ENCODE data around the gene GDI1.

Gene GDI1

DNA sequence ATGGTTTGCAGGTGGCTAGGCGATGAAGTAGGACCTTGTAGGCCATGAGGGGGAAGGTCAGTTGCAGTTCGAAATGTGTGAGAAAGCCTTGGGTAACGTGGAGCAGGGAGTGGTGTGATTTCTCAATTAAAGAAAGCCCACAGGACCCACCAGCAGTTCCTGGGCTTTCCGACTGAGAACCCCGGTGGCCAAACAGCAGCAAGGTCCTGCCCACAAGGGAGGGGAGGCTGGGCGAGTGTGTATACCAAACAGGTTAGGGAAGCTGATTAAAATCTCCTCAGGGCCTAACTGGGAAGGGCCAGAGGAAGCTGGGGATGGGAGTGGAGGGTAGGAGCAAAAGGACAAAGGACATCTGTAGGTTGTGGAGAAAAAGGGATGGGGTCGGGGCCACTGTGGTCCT, 6.0 kb upstream of the GDI1 start (continued):
- TF ChIP-seq ZFP30 (CRISPR knock-in tag; IDR thresholded peaks at IDR 0.05): no peak

GRCh38 chrX:154431341-154431740, 5.6 kb upstream of the GDI1 start:
- no peak for ATAC-seq
- no peak for TF ChIP-seq BACH2 (CRISPR knock-in tag; IDR thresholded peaks at IDR 0.05; ENCODE audit: borderline replicate concordance)
- TF ChIP-seq TOX (CRISPR knock-in tag; IDR thresholded peaks at IDR 0.05; ENCODE audit: borderline replicate concordance): no peak
- TF ChIP-seq ZFP3 (CRISPR knock-in tag; IDR thresholded peaks at IDR 0.05): no peak

- ATAC-seq: no peak
- TF ChIP-seq ISL1 (CRISPR knock-in tag; IDR thresholded peaks at IDR 0.05) (no peak), TSHZ2 (CRISPR knock-in tag; IDR thresholded peaks at IDR 0.05) (no peak), PPARA (CRISPR knock-in tag; IDR thresholded peaks at IDR 0.05; ENCODE audit: borderline replicate concordance) (no peak), ZNF8 (CRISPR knock-in tag; IDR thresholded peaks at IDR 0.05) (no peak), ZNF70 (CRISPR knock-in tag; IDR thresholded peaks at IDR 0.05) (no peak), ZNF565 (CRISPR knock-in tag; conservative IDR thresholded peaks at IDR 0.05; ENCODE audit: low read depth) (no peak), ZC3H10 (CRISPR knock-in tag; IDR thresholded peaks at IDR 0.05) (no peak), TCF4 (CRISPR knock-in tag; IDR thresholded peaks at IDR 0.05; ENCODE audit: borderline replicate concordance) (no peak), CSRNP3 (CRISPR knock-in tag; IDR thresholded peaks at IDR 0.05) (no peak), BACH2 (CRISPR knock-in tag; IDR thresholded peaks at IDR 0.05; ENCODE audit: borderline replicate concordance) (no peak), SNAI2 (CRISPR knock-in tag; IDR thresholded peaks at IDR 0.05) (no peak)
- TF ChIP-seq, protein P1, sequence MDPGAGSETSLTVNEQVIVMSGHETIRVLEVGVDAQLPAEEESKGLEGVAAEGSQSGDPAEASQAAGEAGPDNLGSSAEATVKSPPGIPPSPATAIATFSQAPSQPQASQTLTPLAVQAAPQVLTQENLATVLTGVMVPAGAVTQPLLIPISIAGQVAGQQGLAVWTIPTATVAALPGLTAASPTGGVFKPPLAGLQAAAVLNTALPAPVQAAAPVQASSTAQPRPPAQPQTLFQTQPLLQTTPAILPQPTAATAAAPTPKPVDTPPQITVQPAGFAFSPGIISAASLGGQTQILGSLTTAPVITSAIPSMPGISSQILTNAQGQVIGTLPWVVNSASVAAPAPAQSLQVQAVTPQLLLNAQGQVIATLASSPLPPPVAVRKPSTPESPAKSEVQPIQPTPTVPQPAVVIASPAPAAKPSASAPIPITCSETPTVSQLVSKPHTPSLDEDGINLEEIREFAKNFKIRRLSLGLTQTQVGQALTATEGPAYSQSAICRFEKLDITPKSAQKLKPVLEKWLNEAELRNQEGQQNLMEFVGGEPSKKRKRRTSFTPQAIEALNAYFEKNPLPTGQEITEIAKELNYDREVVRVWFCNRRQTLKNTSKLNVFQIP (CRISPR knock-in tag; IDR thresholded peaks at IDR 0.05; ENCODE audit: borderline replicate concordance, low read depth): no peak
Observed at GRCh38 chrX:154432210-154432609, 4.7 kb upstream of the GDI1 start.

DNA sequence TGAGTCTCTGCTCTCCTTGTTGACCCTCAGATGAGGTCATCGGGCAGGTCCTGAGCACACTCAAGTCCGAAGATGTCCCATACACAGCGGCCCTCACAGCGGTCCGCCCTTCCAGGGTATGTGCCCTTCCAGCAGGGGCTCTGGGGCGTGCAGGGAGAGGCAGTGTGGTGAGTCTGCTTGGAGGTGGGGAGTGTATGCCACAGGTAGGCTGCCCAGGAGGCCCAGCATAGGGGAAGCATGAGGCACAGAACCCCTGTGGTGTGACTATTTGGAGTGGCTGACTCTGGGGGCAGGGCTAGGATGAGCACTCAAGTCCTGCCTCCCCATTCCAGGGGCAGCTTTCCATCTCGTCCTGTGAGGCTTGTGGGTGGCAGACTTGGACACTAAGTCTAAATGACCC, 3.3 kb upstream of the GDI1 start:
- ATAC-seq: no peak
- no peak for TF ChIP-seq TOX (CRISPR knock-in tag; IDR thresholded peaks at IDR 0.05; ENCODE audit: borderline replicate concordance)
- no peak for TF ChIP-seq ESRRG (CRISPR knock-in tag; IDR thresholded peaks at IDR 0.05)
- TF ChIP-seq ISL1 (CRISPR knock-in tag; IDR thresholded peaks at IDR 0.05): no peak
- TF ChIP-seq, protein P2, sequence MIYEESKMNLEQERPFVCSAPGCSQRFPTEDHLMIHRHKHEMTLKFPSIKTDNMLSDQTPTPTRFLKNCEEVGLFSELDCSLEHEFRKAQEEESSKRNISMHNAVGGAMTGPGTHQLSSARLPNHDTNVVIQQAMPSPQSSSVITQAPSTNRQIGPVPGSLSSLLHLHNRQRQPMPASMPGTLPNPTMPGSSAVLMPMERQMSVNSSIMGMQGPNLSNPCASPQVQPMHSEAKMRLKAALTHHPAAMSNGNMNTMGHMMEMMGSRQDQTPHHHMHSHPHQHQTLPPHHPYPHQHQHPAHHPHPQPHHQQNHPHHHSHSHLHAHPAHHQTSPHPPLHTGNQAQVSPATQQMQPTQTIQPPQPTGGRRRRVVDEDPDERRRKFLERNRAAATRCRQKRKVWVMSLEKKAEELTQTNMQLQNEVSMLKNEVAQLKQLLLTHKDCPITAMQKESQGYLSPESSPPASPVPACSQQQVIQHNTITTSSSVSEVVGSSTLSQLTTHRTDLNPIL (CRISPR knock-in tag; IDR thresholded peaks at IDR 0.05; ENCODE audit: low read depth): no peak
- TF ChIP-seq BACH2 (CRISPR knock-in tag; IDR thresholded peaks at IDR 0.05; ENCODE audit: borderline replicate concordance): no peak
- TF ChIP-seq, protein P1 (CRISPR knock-in tag; IDR thresholded peaks at IDR 0.05; ENCODE audit: borderline replicate concordance, low read depth): no peak

Measured in SK-N-SH treated with all-trans-retinoic acid at 6 μM for 48 hours (cell line).